ENCODE data around the gene MRTFA.

DNA sequence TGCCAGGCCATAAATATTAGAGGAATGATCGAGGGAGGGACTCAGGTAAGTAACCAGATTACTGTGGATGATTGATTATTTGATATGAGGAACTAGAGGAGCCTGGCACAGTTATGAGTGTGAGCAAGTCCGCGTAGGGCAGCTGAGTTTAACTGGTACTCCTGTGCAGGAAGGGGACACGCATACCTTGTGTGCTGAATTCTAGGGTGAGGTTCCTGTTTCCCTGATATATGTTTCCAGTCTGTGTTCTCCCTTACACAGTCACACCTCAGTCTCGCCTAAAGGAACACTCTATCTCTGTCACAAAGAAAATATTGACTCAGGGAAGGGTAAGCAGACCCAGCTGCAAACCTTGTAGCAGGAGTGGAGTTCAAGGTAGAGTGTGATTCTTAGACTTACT, 248.8 kb downstream of the MRTFA start:
- TF ChIP-seq CTCF (conservative IDR thresholded peaks at IDR 0.05 in 1 of 2, IDR thresholded peaks at IDR 0.05 in 1 of 2; ENCODE audit: extremely low read depth in 1 of 2, insufficient read depth in 1 of 2, low read depth in 1 of 2, low read length in 2 of 2) (no peak), EZH2 (IDR thresholded peaks at IDR 0.05; ENCODE audit: borderline replicate concordance, low read length) (no peak)
